Inflammatory macrophage treated with lipopolysaccharide for 4 hours (primary cell): ENCODE data around the gene ENPEP.

Experiments
- DNase-seq: peaks from one replicate; pipeline ENCODE4 v3.0.0-alpha.2; 2020

The ENPEP gene

GRCh38 chr4:110611968-110612447 lies 136.1 kb downstream of the ENPEP start:
- no peak for DNase-seq

- DNase-seq, result no peak
Measured at GRCh38 chr4:110612631-110613269, 136.8 kb downstream of the ENPEP start.

- DNase-seq, result no peak
Measured at GRCh38 chr4:110613745-110614144, 137.8 kb downstream of the ENPEP start.

- DNase-seq, result no peak
Measured at GRCh38 chr4:110614173-110614963, 138.4 kb downstream of the ENPEP start.
